Left lung (tissue), 10 donors: ENCODE data around the gene LGI1. TPM values are rescaled to one million over a fixed set of nuclear protein-coding genes. Genes with fewer than 3 reads are reported as not detected.

Source experiments
- ATAC-seq: fragments of 200-7000 bp; cut with Tn5 transposase; one replicate; pipeline ENCODE4 v1.9.1; 2020; ENCODE audit warnings: moderate library complexity
- DNase-seq, 4 donors: peaks; one replicate each; pipeline ENCODE4 v3.0.0-alpha.2; 2013 to 2020
- H3K27ac ChIP-seq, 2 donors: fragments of 200-600 bp; sonication (generic) in 1 of 2; one replicate each; pipeline versions ENCODE4 v1.5.0 to v1.8.0; 2020 to 2021
- H3K27me3 ChIP-seq, 2 donors: fragments of 200-600 bp; sonication (generic) in 1 of 2; one replicate each; pipeline versions ENCODE4 v1.5.0 to v1.8.0; 2020 to 2021
- H3K36me3 ChIP-seq, 2 donors: fragments of 200-600 bp; sonication (generic) in 1 of 2; one replicate each; pipeline versions ENCODE4 v1.5.0 to v1.8.0; 2020 to 2021
- H3K4me1 ChIP-seq, 2 donors: fragments of 200-600 bp; one replicate each; pipeline ENCODE4 v1.8.0; 2021
- H3K4me3 ChIP-seq, 2 donors: fragments of 200-600 bp; sonication (generic) in 1 of 2; one replicate each; pipeline versions ENCODE4 v1.5.0 to v1.8.0; 2020 to 2021; ENCODE audit warnings: mild to moderate bottlenecking in 1 of 2
- H3K9me3 ChIP-seq, 2 donors: fragments of 200-600 bp; sonication (generic) in 1 of 2; one replicate each; pipeline versions ENCODE4 v1.5.0 to v1.8.0; 2020 to 2021
- CTCF ChIP-seq, 2 donors: fragments of 200-600 bp; sonication (generic) in 1 of 2; IDR thresholded peaks; one replicate each; pipeline versions ENCODE4 v1.5.0 to v1.8.0; 2021; ENCODE audit warnings: antibody characterized with exemption in 2 of 2
- intact Hi-C, 2 donors: fragments of 100-400 bp; cut with DNase I; formaldehyde crosslinking; loops; one replicate each; pipeline versions ENCODE4 v1.11.2 to v1.14.2; 2022
- polyA plus RNA-seq, 6 donors: library from polyadenylated mRNA; unstranded; fragments of 120-200 nt; gene quantifications; one replicate each; pipeline ENCODE4 v1.2.1, GENCODE V29; 2013; ENCODE audit not compliant: insufficient read length in 6 of 6
- total RNA-seq, 2 donors: library from RNA; stranded (reverse); fragmentation: NEBNext Ultra II Directional; extraction: Animal tissue kit (Norgen Biotek cat#: 25700); gene quantifications; one replicate each; pipeline ENCODE4 v1.2.1, GENCODE V29; 2021
- donor health status: DM: no; HTN: yes; CAD: no.
- donor health status: DM: no; HTN: no; CAD: no.

LGI1 gene
- total and polyA plus RNA-seq, 8 donors = 0.07 to 0.13 (median 0.10) TPM; not detected in 2

DNA sequence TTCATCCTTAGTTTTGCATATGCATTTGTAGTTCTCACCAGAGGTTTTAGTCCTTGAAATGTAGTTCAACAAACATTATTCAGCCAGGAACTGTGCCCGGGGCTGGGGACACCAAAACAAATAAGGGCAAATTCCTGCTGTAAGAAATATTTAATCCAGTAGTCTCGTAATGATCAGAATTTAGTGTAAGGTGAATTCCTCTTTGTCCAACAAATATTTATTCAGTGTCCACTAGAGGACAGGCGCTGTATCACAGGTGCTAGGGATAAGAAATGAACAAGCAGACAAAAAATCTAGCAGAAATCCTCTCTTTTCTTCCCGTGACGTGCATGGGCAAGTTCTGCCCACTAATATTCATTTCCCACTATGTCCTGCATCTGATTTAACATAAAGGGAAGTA lies 17.6 kb downstream of the LGI1 start:
- no peak for TF ChIP-seq CTCF (IDR thresholded peaks at IDR 0.05)
- Histone ChIP-seq H3K9me3 (no peaks in the 10 kb centered on the region), H3K27me3 (no peaks in the 10 kb centered on the region), H3K4me1 (no peaks in the 10 kb centered on the region), H3K27ac (no peak overlapping the region), H3K4me3 (no peak overlapping the region), H3K36me3 (no peaks in the 10 kb centered on the region)
- ATAC-seq (no peak), DNase-seq (no peak)
- intact Hi-C loops = no loop called here

- ATAC-seq = no peak
These were observed 19.4 kb downstream of the LGI1 start for GRCh38 chr10:93777092-93777491.

DNA sequence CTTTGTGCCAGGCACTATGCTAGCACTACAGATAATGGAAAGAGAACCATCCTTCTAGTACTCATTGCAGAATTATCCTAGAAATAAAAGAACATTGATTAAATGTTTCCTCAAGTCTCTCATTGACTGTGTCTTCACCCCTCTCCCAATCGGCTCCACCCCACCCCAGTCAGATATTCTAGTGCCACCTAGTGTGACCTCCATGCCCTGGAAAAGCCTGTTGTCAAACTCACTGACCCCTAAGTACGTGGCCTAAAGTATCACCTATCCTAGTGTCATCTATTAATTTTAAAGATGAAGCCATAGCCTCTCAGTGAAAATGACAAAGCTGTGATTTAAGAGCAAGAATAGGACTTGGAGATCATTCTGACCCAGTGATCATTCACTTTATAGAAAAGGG lies 26.3 kb downstream of the LGI1 start:
- Histone ChIP-seq H3K9me3 (no peaks in the 10 kb centered on the region), H3K27me3 (no peaks in the 10 kb centered on the region), H3K4me3 (no peak overlapping the region), H3K27ac (no peak overlapping the region), H3K36me3 (no peaks in the 10 kb centered on the region), H3K4me1 (no peaks in the 10 kb centered on the region)
- no peak for TF ChIP-seq CTCF (IDR thresholded peaks at IDR 0.05)
- no peak for DNase-seq
- intact Hi-C loops = no loop called here
- no peak for ATAC-seq

More at GRCh38 chr10:93777092-93777491, 19.4 kb downstream of the LGI1 start:
- H3K4me3 ChIP-seq = no peak overlapping the region
- no peaks in the 10 kb centered on the region for H3K4me1 ChIP-seq
- TF ChIP-seq CTCF (IDR thresholded peaks at IDR 0.05) = no peak
- intact Hi-C loops = no loop called here
- DNase-seq = no peak
- no peaks in the 10 kb centered on the region for H3K36me3 ChIP-seq
- no peaks in the 10 kb centered on the region for H3K9me3 ChIP-seq
- no peak overlapping the region for H3K27ac ChIP-seq
- H3K27me3 ChIP-seq = no peaks in the 10 kb centered on the region

- H3K4me1 ChIP-seq = no peaks in the 10 kb centered on the region
- intact Hi-C loops = no loop called here
- no peak for TF ChIP-seq CTCF (IDR thresholded peaks at IDR 0.05)
- H3K27me3 ChIP-seq = no peaks in the 10 kb centered on the region
- no peak for ATAC-seq
- no peak overlapping the region for H3K4me3 ChIP-seq
- H3K9me3 ChIP-seq = no peaks in the 10 kb centered on the region
- DNase-seq = no peak
- H3K36me3 ChIP-seq = no peaks in the 10 kb centered on the region
- no peak overlapping the region for H3K27ac ChIP-seq
These were observed 30.9 kb downstream of the LGI1 start for GRCh38 chr10:93788413-93789208.

DNA sequence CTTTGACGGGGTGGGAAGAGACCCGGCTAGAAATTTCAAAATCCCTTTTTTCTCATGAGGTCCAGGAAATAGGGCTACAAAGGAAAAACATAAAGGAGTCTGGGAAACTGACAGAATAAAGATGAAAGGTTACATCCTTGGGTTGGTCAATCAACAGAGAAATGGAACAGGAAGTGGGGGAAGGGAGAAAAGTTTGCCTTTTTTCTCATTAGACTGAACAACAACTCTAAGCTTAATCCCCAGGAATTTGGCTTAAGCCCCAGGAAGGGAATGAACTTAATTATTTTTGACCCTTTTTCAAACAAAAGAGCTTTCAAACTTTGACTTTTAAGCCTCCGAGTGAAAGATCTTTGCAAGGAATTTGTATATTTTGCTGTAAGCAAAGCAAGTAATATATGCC lies 32.7 kb downstream of the LGI1 start:
- DNase-seq = no peak
- no peaks in the 10 kb centered on the region for H3K9me3 ChIP-seq
- TF ChIP-seq CTCF (IDR thresholded peaks at IDR 0.05) = no peak
- H3K27me3 ChIP-seq = no peaks in the 10 kb centered on the region
- ATAC-seq = no peak
- intact Hi-C loops = no loop called here
- no peaks in the 10 kb centered on the region for H3K36me3 ChIP-seq
- no peaks in the 10 kb centered on the region for H3K4me1 ChIP-seq
- H3K4me3 ChIP-seq = no peak overlapping the region
- H3K27ac ChIP-seq = no peak overlapping the region
